ENCODE measurements around the gene ULBP2.

- TF ChIP-seq CTCF (IDR thresholded peaks at IDR 0.05) (no peak), ZFX (IDR thresholded peaks at IDR 0.05; ENCODE audit: borderline replicate concordance) (no peak)
Measured at GRCh38 chr6:149951096-149951495, 9.3 kb downstream of the ULBP2 start.
